Neuron (in vitro differentiated cells): ENCODE measurements around the gene PKLR.
A peak's percentile ranks its signal among the peaks of the same experiment; 100 is the strongest.

Experiments
- H2AFZ ChIP-seq: one replicate; pipeline ENCODE4 v1.6.1; 2013; ENCODE audit warnings: low read depth, mild to moderate bottlenecking, inconsistent platforms, low read length, moderate library complexity
- H3K27me3 ChIP-seq: one replicate; pipeline ENCODE4 v1.6.1; 2013; ENCODE audit warnings: low read length; ENCODE audit not compliant: insufficient read depth
- H3K36me3 ChIP-seq: one replicate; pipeline ENCODE4 v1.6.1; 2013; ENCODE audit warnings: low read length; ENCODE audit not compliant: insufficient read depth
- H3K4me1 ChIP-seq: one replicate; pipeline ENCODE4 v1.6.1; 2013; ENCODE audit warnings: low read length; ENCODE audit not compliant: insufficient read depth
- H3K4me3 ChIP-seq: 2 replicates; pipeline ENCODE4 v1.5.1; 2013; ENCODE audit warnings: mild to moderate bottlenecking, low read length, moderate library complexity
- H3K9me3 ChIP-seq: one replicate; pipeline ENCODE4 v1.6.1; 2013; ENCODE audit warnings: low read length

PKLR gene

DNA sequence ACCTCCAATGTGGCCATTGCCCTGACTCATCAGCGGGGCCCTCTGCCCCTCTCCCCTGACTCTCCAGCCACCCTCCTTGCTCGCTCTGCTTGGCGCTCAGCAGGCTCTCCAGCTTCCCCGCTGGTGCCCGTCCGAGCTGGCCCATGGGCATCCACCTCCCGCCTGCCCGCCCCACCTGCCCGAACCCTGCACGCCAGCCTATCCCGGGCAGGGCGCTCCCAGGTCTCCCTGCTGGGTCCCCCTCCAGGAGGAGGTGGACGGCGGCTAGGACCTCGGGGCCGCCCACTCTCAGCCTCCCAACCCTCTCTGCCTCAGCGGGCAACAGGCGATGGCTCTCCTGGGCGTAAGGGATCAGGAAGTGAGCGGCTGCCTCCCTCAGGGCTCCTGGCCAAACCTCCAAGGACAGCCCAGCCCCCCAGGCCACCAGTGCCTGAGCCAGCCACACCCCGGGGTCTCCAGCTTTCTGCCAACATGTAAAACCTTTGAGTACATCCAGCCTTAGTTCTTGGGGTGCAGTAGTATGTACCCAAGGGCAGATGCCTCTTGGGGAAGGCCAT lies 13.2 kb downstream of the PKLR start:
- H3K36me3 ChIP-seq: peaks cover 39% of the 10 kb centered on the region
- H3K27me3 ChIP-seq: no peaks in the 10 kb centered on the region
- no peak overlapping the region for H3K4me3 ChIP-seq
- H3K4me1 ChIP-seq: no peaks in the 10 kb centered on the region
- H2AFZ ChIP-seq: no peak overlapping the region
- no peaks in the 10 kb centered on the region for H3K9me3 ChIP-seq

DNA sequence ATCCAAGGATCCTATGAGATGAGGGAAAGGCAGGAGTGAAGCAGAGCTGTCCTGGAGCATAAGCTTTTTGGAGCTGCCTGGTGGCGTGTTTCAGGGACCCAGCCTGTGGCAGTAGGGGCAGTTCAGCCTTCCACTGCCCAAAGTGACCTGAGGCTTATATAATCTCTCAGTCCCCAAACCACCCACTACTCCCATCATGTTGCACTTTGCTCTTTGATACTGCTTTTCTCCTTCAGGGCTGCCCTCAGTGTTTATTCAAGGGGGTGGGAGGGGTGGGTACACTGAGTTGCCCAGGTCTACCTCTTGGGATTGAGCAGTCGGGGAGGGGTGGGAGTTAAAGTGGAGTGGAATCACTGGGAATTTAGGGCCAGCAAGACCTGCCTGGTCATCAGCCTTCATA lies 14.7 kb downstream of the PKLR start:
- Histone ChIP-seq H3K4me3 (no peak overlapping the region), H2AFZ (no peak overlapping the region), H3K9me3 (no peaks in the 10 kb centered on the region), H3K4me1 (no peaks in the 10 kb centered on the region), H3K36me3 (peaks cover 49% of the 10 kb centered on the region), H3K27me3 (no peaks in the 10 kb centered on the region)

GRCh38 chr1:155285631-155286044 lies 15.6 kb downstream of the PKLR start:
- peaks cover 49% of the 10 kb centered on the region for H3K36me3 ChIP-seq
- no peaks in the 10 kb centered on the region for H3K4me1 ChIP-seq
- no peaks in the 10 kb centered on the region for H3K9me3 ChIP-seq
- H3K27me3 ChIP-seq: no peaks in the 10 kb centered on the region
- no peak overlapping the region for H2AFZ ChIP-seq
- H3K4me3 ChIP-seq: no peak overlapping the region

DNA sequence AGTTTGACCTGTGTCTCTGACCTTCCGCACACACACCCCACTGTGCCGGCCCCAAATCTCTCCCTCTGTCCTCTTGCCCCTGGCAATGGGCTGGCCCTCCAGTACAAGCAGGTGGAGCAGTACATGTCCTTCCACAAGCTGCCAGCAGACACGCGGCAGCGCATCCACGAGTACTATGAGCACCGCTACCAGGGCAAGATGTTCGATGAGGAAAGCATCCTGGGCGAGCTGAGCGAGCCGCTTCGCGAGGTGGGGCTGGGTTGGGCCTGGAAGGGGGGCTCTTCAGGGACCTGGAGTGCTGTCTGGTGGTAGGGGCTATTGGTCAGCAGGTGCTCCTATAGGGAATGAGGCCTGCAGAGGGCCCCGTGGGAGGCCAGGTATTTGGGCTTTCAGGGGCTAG lies 16.2 kb downstream of the PKLR start:
- H3K36me3 ChIP-seq: peaks cover 49% of the 10 kb centered on the region
- no peaks in the 10 kb centered on the region for H3K27me3 ChIP-seq
- H3K4me3 ChIP-seq: no peak overlapping the region
- H2AFZ ChIP-seq: no peak overlapping the region
- H3K4me1 ChIP-seq: no peaks in the 10 kb centered on the region
- H3K9me3 ChIP-seq: no peaks in the 10 kb centered on the region

GRCh38 chr1:155284476-155284875 lies 16.8 kb downstream of the PKLR start:
- H3K9me3 ChIP-seq: no peaks in the 10 kb centered on the region
- H2AFZ ChIP-seq: no peak overlapping the region
- no peak overlapping the region for H3K4me3 ChIP-seq
- H3K27me3 ChIP-seq: no peaks in the 10 kb centered on the region
- H3K36me3 ChIP-seq: peaks cover 49% of the 10 kb centered on the region
- H3K4me1 ChIP-seq: peaks cover 2% of the 10 kb centered on the region

- no peak overlapping the region for H2AFZ ChIP-seq
- H3K9me3 ChIP-seq: no peaks in the 10 kb centered on the region
- H3K4me3 ChIP-seq: no peak overlapping the region
- no peaks in the 10 kb centered on the region for H3K27me3 ChIP-seq
- peaks cover 37% of the 10 kb centered on the region for H3K36me3 ChIP-seq
- peaks cover 14% of the 10 kb centered on the region for H3K4me1 ChIP-seq
These were observed 18.6 kb downstream of the PKLR start for GRCh38 chr1:155282488-155283091.

DNA sequence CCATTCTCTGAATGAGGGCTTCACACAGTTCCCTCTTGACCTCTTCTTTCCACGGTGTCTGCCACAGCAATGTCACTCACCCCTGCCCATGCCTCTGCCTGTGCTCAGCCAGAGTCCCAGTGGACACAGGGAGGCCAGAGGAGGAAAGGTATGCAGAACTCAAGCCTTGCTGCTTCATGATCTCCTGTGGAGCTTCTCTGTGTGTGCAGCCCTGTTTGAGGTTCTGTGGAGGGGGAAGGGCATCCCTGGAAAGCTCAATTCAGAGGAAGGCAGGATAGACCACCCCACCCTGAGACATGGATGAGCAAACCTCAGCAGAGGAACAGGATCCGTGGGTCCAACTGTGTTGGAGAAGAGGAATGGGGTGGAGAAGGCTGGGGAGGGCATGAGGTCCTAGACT lies 22.0 kb downstream of the PKLR start:
- H3K36me3 ChIP-seq: peaks cover 17% of the 10 kb centered on the region
- peak overlapping the region; percentile 77 for H3K4me3 ChIP-seq
- no peaks in the 10 kb centered on the region for H3K9me3 ChIP-seq
- H2AFZ ChIP-seq: no peak overlapping the region
- H3K4me1 ChIP-seq: peaks cover 17% of the 10 kb centered on the region
- H3K27me3 ChIP-seq: no peaks in the 10 kb centered on the region

GRCh38 chr1:155278689-155279160 lies 22.5 kb downstream of the PKLR start:
- Histone ChIP-seq H3K36me3 (peaks cover 14% of the 10 kb centered on the region), H2AFZ (no peak overlapping the region), H3K9me3 (no peaks in the 10 kb centered on the region), H3K4me3 (peak overlapping the region; percentile 77), H3K27me3 (no peaks in the 10 kb centered on the region), H3K4me1 (peaks cover 19% of the 10 kb centered on the region)

GRCh38 chr1:155277902-155278688 lies 23.1 kb downstream of the PKLR start:
- Histone ChIP-seq H3K9me3 (no peaks in the 10 kb centered on the region), H3K4me3 (peak overlapping the region; percentile 77), H2AFZ (peak overlapping the region; percentile 78), H3K4me1 (peaks cover 22% of the 10 kb centered on the region), H3K36me3 (peaks cover 10% of the 10 kb centered on the region), H3K27me3 (no peaks in the 10 kb centered on the region)

- H3K4me1 ChIP-seq: peaks cover 25% of the 10 kb centered on the region
- H3K9me3 ChIP-seq: no peaks in the 10 kb centered on the region
- H3K4me3 ChIP-seq: peak within 1 kb of the TSS; percentile 77
- H3K27me3 ChIP-seq: no peaks in the 10 kb centered on the region
- peaks cover 5% of the 10 kb centered on the region for H3K36me3 ChIP-seq
- peak within 1 kb of the TSS; percentile 78 for H2AFZ ChIP-seq
These were observed 24.0 kb downstream of the PKLR start, which contains the start of gene HCN3 for GRCh38 chr1:155277070-155277901. Gene HCN3, plus strand, starts transcription at chr1:155277463. Its CDS starts 128 bp downstream, at chr1:155277591.

GRCh38 chr1:155273343-155274245 lies 27.6 kb downstream of the PKLR start, which contains the start of gene CLK2:
Gene CLK2, minus strand, starts transcription at chr1:155273504. Its CDS starts 2,527 bp downstream, at chr1:155270977.
- H2AFZ ChIP-seq: peak within 1 kb of the TSS; percentile 81
- peaks cover 16% of the 10 kb centered on the region for H3K4me1 ChIP-seq
- no peaks in the 10 kb centered on the region for H3K9me3 ChIP-seq
- H3K4me3 ChIP-seq: peak within 1 kb of the TSS; percentile 91
- H3K27me3 ChIP-seq: no peaks in the 10 kb centered on the region
- peaks cover 27% of the 10 kb centered on the region for H3K36me3 ChIP-seq
